NCI-H187 treated with DMSO at 0.1 percent for 48 hours (cell line): ENCODE measurements around the gene RNF217.
"Not testable (repeated sequence)": the region's sequence is repeated elsewhere in the genome, so short reads cannot be mapped to it uniquely, and the experiment has no call there.

Experiments used
- DNase-seq: peaks from one replicate; lab custom pipeline; 2025; lab: John Stamatoyannopoulos, UW

RNF217 gene

DNA sequence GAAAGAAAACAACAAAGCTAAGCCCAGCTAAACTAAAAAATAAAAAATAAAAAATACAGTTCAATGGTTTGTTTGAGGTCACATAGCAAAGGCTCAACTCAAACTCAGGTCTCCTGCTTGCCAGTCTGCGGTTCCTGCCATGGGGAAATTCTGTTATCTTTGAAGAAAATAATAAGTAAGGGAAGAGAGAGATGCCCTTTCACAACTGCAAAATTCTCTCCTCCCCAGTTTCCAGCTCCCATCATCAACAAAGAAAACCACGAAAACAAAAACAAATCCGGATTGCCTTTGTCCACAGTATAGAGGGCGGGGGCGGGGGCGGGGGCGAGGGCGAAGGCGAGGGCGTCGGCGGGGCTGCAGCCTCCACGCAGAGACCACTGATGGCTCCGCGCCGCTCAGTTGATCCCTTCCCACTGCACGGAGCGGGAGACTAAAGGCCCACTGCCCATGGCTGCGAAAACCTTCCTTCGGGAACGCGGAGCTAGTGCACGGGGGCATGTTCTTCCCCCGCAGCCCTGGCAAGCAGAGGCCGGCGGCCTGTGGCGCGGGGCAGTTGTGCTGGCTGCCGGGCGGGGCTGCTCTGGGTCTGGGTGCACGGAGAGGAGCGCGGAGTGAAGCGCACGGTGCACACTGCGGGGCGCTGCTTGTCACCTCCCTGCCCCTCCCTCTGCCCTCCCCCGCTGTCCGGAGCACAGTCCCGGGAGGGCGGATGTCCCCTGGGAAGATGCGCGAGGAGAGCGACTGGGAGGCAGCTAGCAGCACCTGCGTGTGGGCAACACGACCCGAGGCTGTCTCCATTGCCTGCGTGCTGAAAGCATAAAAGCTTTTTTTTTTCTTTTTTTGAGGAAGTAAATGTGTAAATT is 137.2 kb downstream of the RNF217 start:
- no peak for DNase-seq

DNA sequence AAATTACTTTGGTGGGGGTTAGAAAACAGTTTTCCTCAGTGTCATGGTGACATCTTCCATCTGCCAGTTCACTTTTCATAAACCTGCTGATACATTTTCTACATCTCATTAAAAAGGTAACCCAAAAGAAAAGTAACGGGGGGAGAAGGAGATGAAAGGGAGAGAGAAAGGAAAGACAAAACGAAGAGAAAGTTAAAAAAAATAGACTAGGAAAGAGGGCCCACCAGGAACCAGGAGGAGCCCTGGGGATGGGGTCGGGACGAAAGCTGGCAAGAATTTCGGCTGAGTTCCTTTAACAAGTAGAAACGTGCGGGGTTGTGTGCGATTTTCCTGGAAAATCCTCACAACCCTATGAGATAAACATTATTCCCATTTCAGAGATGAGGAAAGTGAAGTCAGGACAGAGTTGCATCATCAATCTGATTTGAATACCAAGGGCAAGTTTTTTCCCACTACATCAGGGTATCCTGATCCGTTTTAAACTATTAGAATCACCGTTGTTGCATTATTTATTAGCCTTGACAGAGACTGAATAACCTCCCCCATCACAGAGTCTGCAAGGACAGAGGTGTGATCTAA is 137.9 kb downstream of the RNF217 start:
- no peak for DNase-seq

DNA sequence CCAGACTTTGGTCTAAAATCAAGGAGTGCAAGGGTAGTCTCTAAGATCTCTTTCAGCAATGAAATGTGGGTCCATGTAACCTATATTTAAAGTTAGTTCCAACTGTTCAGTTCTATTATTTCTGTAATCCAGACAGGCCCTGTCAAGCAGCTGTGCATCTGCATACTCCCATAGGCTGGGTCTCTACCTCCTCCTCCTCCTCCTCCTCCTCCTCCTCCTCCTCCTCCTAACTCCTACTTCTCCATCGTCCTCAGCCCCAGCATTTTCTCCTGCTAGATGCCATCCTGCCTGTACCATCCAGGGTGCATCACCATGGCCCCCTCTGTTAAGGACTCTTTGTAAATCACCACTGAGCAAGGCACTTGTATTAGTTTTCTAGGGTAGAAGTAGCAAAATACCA is 138.9 kb downstream of the RNF217 start:
- DNase-seq = no peak

DNA sequence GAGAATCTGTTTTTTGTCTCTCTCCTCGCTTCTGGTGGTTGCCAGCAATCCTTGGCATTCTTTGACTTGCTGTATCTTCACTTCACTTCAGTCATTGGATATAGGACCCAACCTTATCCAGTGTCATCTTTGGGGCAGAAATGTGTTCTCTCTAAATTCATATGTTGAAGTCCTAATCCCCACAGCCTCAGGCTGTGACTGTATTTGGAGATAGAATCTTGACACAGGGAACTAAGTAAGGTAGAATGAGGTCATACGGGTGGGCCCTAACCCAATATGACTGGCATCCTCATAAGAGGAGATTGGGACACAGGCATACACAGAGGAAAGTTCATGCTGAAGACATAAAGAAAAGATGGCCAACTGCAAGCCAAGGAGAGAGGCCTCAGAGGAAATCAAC is 139.4 kb downstream of the RNF217 start:
- no peak for DNase-seq

DNA sequence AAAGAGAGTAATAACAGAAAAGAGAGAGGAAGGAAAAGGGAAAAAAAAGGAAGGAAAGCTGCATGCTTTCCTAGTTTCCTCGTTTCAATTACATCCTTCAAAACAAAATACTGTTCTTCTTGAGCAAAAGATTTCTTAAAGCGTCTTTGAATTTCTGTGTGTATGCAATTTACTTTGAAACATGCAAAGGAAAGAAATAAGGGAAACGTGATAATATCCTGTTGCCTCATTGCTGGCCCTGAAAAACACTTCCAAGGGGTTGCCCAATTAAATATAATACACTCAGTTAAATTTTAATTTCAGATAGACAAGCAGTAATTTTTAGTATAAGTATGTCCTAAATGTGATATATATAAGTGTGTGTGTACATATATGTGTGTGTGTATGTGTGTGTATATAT is 140.2 kb downstream of the RNF217 start:
- no peak for DNase-seq

DNA sequence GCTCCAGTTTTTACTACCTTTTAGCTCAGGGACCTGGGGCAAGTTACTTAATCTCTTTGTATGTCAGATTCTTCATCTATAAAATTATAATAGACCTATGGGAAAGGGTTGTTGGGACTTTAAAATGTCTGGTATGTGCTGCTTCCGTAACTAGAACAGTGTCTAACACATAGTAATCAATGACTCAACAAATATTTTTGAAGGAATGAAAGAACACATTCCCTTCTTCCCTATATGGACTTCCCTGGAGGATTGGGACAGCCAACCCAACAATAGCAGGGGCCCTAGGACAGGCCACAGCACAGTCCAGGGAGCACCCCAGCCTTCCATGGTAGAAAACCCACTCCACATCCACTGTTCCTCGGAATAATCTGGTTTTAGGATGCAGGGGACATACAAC is 140.7 kb downstream of the RNF217 start:
- no peak for DNase-seq

DNA sequence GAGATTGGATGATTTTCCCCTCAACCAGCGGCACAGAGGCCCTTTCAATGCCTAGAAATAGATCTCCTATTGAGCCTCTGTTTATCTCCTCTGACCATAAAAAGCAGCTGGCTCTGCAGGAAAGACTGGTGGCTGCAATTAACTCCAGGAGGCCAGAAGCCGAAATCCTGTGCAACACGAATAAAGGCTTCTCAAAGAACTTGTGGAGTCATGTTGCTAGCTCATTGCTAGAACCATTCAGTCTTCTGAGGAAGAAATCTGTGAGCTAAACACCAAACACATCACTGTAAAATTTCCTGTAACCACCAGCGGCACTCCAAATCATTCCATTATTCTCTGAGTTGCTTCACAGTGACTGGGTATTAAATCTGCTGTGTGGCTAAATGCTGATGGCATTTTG is 142.2 kb downstream of the RNF217 start:
- DNase-seq = no peak

DNA sequence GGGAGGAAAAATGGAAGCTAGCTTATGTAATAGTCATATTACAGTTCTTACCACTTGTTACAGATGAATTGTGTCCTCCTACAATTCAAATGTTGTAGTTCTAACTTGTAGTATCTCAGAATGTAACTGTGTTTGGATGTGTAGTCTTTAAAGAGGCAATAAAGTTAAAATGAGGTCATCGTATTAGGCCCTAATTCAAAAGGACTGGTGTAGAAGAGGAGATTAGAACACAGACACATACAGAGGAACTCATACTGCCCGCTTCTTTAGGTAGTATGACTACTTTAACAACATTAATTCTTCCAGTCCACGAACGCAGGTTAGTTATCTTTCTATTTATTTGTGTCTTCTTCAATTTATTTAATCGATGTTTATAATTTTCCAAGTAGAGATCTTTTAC is 144.8 kb downstream of the RNF217 start:
- DNase-seq = no peak

DNA sequence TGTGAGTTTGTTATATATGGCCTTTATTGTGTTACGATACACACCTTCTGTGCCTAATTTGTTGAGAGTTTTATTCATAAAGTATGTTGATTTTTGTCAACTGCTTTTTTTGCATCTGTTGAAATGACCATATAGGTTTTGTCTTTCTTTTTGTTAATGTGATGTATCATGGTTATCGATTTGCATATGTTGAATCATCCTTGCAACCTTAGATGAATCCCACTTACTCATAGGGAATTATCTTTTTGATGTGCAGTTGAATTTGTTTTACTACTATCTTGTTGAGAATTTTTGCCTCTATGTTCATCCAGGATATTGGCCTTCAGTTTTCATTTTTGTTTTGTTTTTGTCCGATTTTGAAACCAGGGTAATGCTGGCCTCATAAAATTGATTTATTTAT is 145.7 kb downstream of the RNF217 start:
- DNase-seq = no peak

DNA sequence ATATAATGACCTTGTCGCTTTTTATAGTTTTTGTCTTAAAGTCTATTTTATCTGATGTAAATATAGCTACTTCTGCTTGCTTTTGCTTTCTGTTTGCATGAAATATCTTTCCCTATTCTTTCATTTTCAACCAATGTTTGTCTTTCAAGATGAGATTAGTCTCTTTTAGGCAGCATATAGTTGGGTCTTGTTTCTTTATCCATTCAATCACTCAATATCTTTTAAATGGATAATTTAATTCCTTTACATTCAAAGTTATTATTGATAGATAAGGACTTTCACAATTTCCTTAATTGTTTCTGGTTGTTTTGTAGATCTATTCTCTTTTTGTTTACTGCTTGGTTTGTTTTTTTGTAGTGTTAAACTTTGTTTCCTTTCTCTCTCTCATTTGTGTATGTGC is 147.8 kb downstream of the RNF217 start:
- no peak for DNase-seq

DNA sequence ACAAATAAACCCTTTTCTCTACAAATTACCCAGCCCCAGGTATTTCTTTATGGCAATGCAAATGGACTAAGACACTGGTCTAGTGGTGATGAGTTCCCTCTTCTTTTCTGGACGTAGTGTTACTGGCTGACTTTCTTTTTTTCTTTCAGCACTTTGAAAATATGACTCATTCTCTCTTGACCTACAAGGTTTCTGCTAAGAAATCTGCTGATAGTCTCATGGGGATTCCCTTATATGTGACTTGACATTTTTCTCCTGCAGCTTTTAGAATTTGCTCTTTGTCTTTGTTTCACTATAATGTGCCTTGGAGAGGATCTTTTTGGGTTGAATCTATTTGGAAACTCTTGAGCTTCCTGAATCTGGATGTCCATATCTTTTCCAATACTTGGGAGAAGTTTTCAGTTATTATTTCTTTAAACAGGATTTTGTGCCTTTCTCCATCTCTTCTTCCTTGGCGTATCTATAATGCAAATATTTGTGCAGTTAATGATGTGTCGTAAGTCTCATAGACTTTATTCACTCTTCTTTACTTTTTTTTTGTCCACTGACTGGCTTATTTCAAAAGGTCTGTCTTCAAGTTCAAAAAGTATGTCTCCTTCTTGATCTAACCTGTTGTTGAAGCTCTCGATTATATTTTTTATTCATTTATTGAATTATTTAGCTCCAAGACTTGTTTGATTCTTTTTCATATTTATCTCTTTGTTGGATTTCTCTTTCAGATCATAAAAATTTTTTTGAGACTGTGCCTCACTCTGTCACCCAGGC is 149.2 kb downstream of the RNF217 start:
- no peak for DNase-seq

DNA sequence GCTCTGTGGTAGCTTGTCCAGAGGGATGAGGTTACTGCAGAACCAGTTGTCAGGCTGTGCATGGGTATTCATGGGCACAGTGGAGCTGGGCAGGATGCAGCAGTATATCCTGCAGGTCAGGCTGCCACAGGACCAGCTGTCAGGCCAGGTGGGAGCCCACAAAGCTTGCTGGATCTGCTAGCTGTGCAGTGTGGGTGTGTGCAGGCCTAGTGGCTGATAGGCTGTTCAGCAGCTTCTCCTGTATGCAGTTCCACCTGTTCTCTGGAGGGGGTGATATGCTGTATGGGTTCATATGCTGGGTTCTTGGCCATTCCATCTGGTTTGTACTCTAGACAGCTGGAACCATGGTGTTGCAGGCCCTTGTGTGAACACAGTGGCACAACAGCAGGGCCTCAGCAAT is 150.7 kb downstream of the RNF217 start:
- DNase-seq = no peak

DNA sequence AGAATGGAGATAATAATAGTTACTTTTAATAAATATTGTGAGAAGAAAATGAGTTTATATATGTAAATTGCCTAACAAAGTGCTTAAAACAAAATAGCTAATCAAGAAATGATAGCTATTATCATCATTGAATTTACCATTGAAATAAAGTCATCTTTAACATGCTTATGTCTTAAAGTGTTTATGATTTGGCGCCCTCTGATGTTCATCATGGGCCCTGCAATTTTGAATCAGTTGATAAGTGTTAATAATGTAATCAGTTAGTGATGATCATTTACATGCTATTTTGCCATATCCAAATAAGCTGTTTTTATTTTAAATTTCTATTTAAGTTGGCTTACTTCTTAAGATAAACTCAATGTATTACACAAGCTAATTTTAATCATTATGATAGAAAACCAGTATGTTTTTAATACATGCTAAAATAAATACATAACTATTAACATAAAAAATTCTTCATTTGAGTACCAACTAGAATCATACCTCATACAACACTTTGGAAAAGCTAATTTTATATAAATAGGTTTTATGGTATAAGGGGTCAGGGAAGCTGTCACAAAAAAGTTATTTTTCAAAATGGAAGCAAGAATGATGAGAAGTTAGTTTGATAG is 152.1 kb downstream of the RNF217 start:
- no peak for DNase-seq

DNA sequence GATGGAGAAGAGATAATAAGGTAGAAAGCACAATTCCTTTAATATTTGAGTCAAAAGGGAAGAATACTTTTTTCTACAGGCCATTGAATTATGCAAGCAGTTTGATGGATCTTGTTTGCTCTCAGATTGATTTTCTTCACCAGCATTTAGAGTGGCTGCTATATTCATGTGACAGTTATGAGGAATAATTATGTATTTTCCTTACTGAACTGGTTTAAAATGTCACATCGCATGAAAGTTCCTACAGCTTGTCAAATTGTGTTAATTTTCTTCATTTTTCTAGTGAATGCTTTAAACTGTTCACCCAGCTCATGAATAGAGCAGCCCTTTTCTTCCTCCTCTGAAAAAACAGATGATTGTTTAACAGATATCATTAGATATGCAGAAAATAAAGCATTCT is 153.9 kb downstream of the RNF217 start:
- no peak for DNase-seq

DNA sequence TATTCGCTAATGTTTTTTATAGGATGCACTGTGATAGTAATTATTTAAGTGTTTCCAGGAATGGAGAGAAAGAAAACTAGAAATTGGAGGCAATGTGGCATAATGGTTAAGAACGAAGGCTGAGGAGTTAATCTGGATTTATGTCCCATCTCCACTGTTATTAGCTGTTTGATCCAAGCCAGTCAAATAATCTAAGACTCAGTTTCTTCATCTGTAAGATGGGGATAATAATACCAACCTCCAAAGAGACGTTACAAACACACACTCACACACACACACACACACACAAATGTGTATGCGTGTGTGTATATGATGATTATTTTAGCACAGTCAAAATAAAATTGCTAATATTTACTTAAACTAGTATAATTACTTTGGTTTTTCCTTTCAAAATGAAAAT is 154.5 kb downstream of the RNF217 start:
- DNase-seq = no peak

DNA sequence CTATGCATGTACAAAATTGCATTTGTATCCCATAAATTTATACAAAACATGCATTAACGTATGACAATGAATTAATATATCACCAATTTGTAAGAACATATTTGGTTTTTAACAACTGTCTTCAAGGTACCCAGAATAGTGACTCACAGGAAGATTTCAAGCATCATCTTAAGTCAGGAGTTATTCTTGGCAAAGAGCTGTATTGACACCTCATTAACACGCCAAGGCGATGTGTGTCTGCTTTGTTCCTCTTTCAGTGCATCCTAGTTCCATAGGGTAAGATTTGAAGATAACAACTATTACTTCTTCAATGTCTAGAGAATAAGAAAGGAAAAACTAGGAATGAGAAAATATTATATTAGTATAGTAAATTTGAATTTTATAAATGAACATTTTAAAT is 155.6 kb downstream of the RNF217 start:
- no peak for DNase-seq

DNA sequence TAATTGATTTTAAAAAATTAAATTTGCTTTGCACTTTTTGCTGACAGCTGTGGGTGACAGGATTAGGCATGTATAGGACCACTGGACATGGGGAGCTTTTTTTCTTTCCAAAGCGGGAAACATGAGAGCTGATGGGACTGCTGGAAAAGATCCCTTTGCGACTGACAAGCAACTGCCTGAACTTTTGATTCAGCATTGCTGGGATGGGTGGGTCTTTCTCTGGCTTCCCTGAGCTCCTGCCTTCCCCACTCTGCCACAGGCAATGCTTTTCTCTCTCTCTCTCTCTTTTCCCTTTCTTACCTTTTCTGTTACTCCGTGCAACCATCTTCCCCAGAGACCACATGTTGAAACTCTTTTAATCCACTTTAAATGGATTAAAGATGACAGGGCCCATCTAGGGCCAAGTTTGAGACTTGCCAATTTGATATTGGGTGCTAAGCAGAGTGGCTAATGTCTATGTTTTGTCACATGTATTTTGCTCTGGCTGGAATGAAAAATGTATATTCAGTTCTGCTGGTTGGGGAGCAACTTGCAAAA is 157.9 kb downstream of the RNF217 start:
- DNase-seq = no peak

DNA sequence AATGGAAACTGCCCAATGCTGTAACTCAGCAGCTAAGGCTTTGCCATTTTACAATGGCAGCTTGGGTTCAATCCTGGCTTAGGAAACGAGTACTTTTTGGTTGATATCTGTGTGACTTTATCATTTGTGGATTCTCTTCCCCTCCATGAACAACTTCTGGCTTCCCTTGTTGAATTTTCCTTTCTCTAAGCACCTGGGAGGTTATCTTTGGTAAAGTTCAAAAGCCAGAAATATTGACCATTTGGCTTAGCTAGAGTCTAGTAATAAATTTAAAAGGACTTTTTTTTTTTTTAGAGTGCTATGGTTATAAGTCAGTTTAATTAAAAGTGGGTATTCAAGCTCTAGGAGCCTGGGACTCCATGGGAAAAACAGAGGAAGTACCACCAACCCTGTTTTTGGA is 159.7 kb downstream of the RNF217 start:
- no peak for DNase-seq

DNA sequence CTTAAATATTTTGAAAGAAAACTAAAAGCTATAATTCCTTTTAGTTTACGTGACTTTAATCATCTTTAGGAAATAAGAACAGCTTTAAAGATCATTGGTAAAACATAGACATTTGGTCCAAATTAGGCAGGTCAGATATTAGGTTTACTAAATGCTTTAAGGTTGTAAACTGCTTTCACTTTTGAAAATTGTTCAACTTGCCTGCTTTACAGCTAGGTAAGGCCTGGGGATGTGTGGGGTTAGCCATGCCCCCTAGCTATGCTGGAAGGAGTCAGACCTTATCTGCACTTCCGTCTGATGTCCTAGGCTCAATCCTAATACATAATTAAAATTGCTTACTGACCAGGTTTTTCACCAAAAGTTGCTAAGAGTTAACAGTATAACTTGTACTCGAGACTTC is 160.8 kb downstream of the RNF217 start:
- DNase-seq = no peak

DNA sequence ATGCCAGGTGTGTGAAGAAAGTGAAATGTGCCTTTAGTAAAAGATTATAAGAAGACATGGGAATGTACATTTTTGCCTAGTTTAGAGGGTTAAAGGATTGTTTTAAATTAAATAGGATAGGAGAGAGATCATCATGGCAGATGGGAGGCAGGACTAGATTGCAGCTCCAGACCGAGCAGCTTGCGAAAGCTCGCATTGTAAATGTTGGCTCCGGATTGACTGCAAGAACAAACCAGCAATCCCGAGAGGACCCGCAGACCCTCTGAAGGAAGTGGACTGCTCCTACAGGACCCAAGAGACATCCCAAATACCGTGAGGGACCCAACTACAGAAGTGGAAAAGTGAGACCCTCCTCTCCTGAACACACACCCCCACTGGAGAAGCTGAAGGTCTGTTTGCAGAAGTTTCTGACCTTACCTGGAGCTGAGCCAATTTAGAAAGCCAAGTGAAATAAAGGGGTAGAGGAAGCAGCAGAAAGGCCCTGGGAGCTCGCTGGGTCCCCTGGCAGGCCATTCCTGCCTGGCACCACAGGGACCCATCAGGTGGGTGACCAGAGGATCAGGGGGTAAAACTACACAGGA is 161.3 kb downstream of the RNF217 start:
- DNase-seq = no peak

DNA sequence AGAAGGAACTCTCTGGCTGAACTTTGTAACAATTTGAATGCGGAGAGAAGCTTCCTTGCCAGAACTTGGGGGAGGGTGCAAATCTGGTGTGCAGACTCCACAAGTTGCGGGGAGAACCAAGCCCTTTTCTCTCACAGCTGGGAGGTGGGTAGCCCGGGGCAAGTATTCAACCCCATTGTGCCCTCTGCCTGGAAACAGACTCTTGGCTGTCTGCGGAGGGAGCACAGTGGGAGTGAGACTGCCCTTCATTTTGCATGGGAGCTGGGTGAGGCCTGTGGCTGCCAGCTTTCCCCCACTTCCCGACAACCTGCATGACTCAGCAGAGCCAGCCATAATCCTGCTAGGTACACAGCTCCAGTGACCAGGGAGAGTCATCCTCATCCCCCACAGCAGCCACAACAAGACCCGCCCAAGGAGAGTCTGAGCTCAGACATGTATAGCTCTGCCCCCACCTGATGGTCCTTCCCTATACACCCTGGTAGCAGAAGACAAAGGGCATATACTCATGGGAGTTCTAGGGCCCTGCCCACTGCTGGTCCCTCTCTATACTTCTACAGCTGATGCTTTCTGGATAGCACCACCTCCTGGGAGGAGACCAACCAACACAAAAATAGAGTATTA is 161.9 kb downstream of the RNF217 start:
- no peak for DNase-seq

DNA sequence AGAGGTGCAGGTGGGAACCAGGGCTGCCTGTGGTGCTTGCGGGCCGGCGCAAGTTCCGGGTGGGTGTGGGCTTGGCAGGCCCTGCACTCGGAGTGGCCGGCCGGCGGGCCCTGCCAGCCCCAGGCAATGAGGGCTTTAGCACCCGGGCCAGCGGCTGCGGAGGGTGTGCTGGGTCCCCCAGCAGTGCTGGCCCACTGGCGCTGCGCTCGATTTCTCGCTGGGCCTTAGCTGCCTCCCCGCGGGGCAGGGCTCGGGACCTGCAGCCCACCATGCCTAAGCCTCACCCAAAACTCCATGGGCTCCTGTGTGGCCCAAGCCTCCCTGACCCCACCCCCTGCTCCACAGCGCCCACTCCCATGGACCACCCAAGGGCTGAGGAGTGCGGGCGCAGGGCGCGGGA is 163.6 kb downstream of the RNF217 start:
- DNase-seq = not testable (repeated sequence)
